ENCODE data around the gene TNFRSF9.

The TNFRSF9 gene

GRCh38 chr1:7869136-7869920, 71.3 kb downstream of the TNFRSF9 start:
- no peak for DNase-seq

- no peak for DNase-seq
Measured at GRCh38 chr1:7868070-7868780, 72.4 kb downstream of the TNFRSF9 start.

GRCh38 chr1:7865978-7866377, 74.7 kb downstream of the TNFRSF9 start:
- no peak for DNase-seq

Measured in EL (cell line).